GM19238 (cell line): ENCODE measurements around the gene ARL8A.
"Not testable (repeated sequence)": the region's sequence is repeated elsewhere in the genome, so short reads cannot be mapped to it uniquely, and the experiment has no call there.

Source experiments
- DNase-seq: peaks from one replicate; pipeline ENCODE4 v3.0.0; 2011; ENCODE audit warnings: low spot score; ENCODE audit not compliant: insufficient read length

The ARL8A gene

GRCh38 chr1:202176949-202177927 lies 32.7 kb upstream of the ARL8A start:
- DNase-seq = no peak

GRCh38 chr1:202173993-202174392 lies 29.5 kb upstream of the ARL8A start:
- DNase-seq = no peak

GRCh38 chr1:202172015-202172355 lies 27.4 kb upstream of the ARL8A start:
- no peak for DNase-seq

GRCh38 chr1:202171292-202172014 lies 26.9 kb upstream of the ARL8A start:
- DNase-seq = no peak

- no peak for DNase-seq
Observed at GRCh38 chr1:202170726-202171125, 26.2 kb upstream of the ARL8A start.

- no peak for DNase-seq
Observed at GRCh38 chr1:202168861-202169260, 24.3 kb upstream of the ARL8A start.

- DNase-seq = no peak
Observed at GRCh38 chr1:202167708-202168415, 23.3 kb upstream of the ARL8A start.

GRCh38 chr1:202167054-202167453 lies 22.5 kb upstream of the ARL8A start:
- not testable (repeated sequence) for DNase-seq

- DNase-seq = no peak
Observed at GRCh38 chr1:202165942-202166843, 21.7 kb upstream of the ARL8A start.

- DNase-seq = no peak
Observed at GRCh38 chr1:202165267-202165941, 20.9 kb upstream of the ARL8A start.

GRCh38 chr1:202164271-202165037 lies 19.9 kb upstream of the ARL8A start:
- DNase-seq = peak; percentile 71

GRCh38 chr1:202163281-202164270 lies 19.0 kb upstream of the ARL8A start:
- DNase-seq = no peak

- no peak for DNase-seq
Observed at GRCh38 chr1:202162418-202163280, 18.1 kb upstream of the ARL8A start.

- peak; percentile 41 for DNase-seq
Observed at GRCh38 chr1:202162047-202162417, 17.5 kb upstream of the ARL8A start.

- DNase-seq = no peak
Observed at GRCh38 chr1:202161151-202162046, 16.9 kb upstream of the ARL8A start.

- peak; percentile 78 for DNase-seq
Observed at GRCh38 chr1:202160377-202160940, 15.9 kb upstream of the ARL8A start, which contains the start of gene PTPN7. Gene PTPN7 (minus strand): TSS chr1:202160602. CDS start chr1:202159402, 1,200 bp downstream.
